Ramos (cell line): ENCODE results near the gene PRR19.
"Not testable (repeated sequence)": the region's sequence is repeated elsewhere in the genome, so short reads cannot be mapped to it uniquely, and the experiment has no call there.

Experiments
- in situ Hi-C: fragments of 300-500 bp; cut with MboI; formaldehyde crosslinking; loops from one replicate; pipeline ENCODE4 v1.14.3; 2022; ENCODE audit warnings: low sequenced_read_pairs; ENCODE audit not compliant: unreplicated experiment

The PRR19 gene

GRCh38 chr19:42316223-42317211, 14.6 kb downstream of the PRR19 start:
- in situ Hi-C loops = no loop called here

- in situ Hi-C loops = no loop called here
Measured at GRCh38 chr19:42317535-42317934, 15.6 kb downstream of the PRR19 start.

GRCh38 chr19:42322305-42322704, 20.4 kb downstream of the PRR19 start:
- in situ Hi-C loops = no loop called here

- in situ Hi-C loops = no loop called here
Measured at GRCh38 chr19:42323473-42323851, 21.5 kb downstream of the PRR19 start.

GRCh38 chr19:42323852-42324654, 22.1 kb downstream of the PRR19 start:
- in situ Hi-C loops = no loop called here

GRCh38 chr19:42324655-42325307, 22.8 kb downstream of the PRR19 start:
- in situ Hi-C loops = no loop called here

- in situ Hi-C loops = no loop called here
Measured at GRCh38 chr19:42325308-42325895, 23.5 kb downstream of the PRR19 start, which contains the start of gene MEGF8. Gene MEGF8 (plus strand): TSS chr19:42325635. CDS start chr19:42326244, 609 bp downstream.

- in situ Hi-C loops = no loop called here
Measured at GRCh38 chr19:42325896-42326771, 24.2 kb downstream of the PRR19 start.

GRCh38 chr19:42326969-42327368, 25.0 kb downstream of the PRR19 start:
- in situ Hi-C loops = no loop called here

GRCh38 chr19:42327381-42327780, 25.4 kb downstream of the PRR19 start:
- in situ Hi-C loops = no loop called here

GRCh38 chr19:42328106-42328505, 26.2 kb downstream of the PRR19 start:
- in situ Hi-C loops = no loop called here

- in situ Hi-C loops = no loop called here
Measured at GRCh38 chr19:42328854-42329253, 26.9 kb downstream of the PRR19 start.

- in situ Hi-C loops = no loop called here
Measured at GRCh38 chr19:42330241-42330711, 28.3 kb downstream of the PRR19 start.

GRCh38 chr19:42331333-42331732, 29.4 kb downstream of the PRR19 start:
- in situ Hi-C loops = not testable (repeated sequence)

GRCh38 chr19:42332059-42332458, 30.1 kb downstream of the PRR19 start:
- in situ Hi-C loops = no loop called here

- in situ Hi-C loops = no loop called here
Measured at GRCh38 chr19:42333018-42333417, 31.1 kb downstream of the PRR19 start.

- in situ Hi-C loops = no loop called here
Measured at GRCh38 chr19:42333975-42334696, 32.2 kb downstream of the PRR19 start.

GRCh38 chr19:42334697-42335373, 32.9 kb downstream of the PRR19 start:
- in situ Hi-C loops = no loop called here
